Transverse colon (tissue), 4 donors: ENCODE measurements around the gene TLCD3B. TPM values are rescaled to one million over a fixed set of nuclear protein-coding genes. Genes with fewer than 3 reads are reported as not detected.

ENCODE experiments used
- DNase-seq: peaks from one replicate; pipeline ENCODE4 v3.0.0-alpha.2; 2019
- H3K27ac ChIP-seq, 4 donors: fragments of 200-600 bp; sonication (generic); 2 replicates each; pipeline ENCODE4 v1.5.1; 2016 to 2018; ENCODE audit warnings: inconsistent platforms in 4 of 4
- H3K27me3 ChIP-seq: fragments of 200-600 bp; sonication (generic); 2 replicates; pipeline ENCODE4 v1.5.1; 2017; ENCODE audit warnings: inconsistent platforms
- H3K36me3 ChIP-seq, 4 donors: fragments of 200-600 bp; sonication (generic); 2 replicates each; pipeline ENCODE4 v1.5.1; 2017 to 2019; ENCODE audit warnings: inconsistent platforms in 4 of 4
- H3K4me1 ChIP-seq, 4 donors: fragments of 200-600 bp; sonication (generic); 2 replicates each; pipeline ENCODE4 v1.5.1; 2017 to 2020; ENCODE audit warnings: inconsistent platforms in 4 of 4
- H3K4me3 ChIP-seq, 4 donors: fragments of 200-600 bp; sonication (generic); 1 replicate in 1 of 4; 2 replicates in 3 of 4; pipeline versions ENCODE4 v1.5.1 to v1.6.1; 2017 to 2019; ENCODE audit warnings: inconsistent platforms in 4 of 4
- H3K9me3 ChIP-seq, 2 donors: fragments of 200-600 bp; sonication (generic); 2 replicates each; pipeline ENCODE4 v1.5.1; 2017 to 2019; ENCODE audit warnings: inconsistent platforms in 2 of 2
- EP300 ChIP-seq: sonication (generic); formaldehyde crosslinking; IDR thresholded peaks from one replicate; pipeline ENCODE4 v1.6.1; 2017; ENCODE audit warnings: antibody characterized with exemption, low read depth
- POLR2A ChIP-seq: fragments of 450-650 bp; IDR thresholded peaks from one replicate; pipeline ENCODE4 v1.6.1; 2016; ENCODE audit warnings: antibody characterized with exemption, mild to moderate bottlenecking, moderate library complexity
- POLR2AphosphoS5 ChIP-seq, 3 donors: sonication (generic); formaldehyde crosslinking; IDR thresholded peaks; one replicate each; pipeline ENCODE4 v1.6.1; 2016; ENCODE audit warnings: antibody characterized with exemption in 3 of 3
- WGBS, 2 donors: methylation state at CpG; one replicate each; pipeline ENCODE4 v1.1.5; 2018; ENCODE audit warnings: low coverage in 1 of 2; 5-methylcytosine and 5-hydroxymethylcytosine counted together
- in situ Hi-C, 4 donors: fragments of 200-750 bp; cut with MboI; loops; one replicate each; pipeline versions ENCODE4 v1.15.0 to v1.15.1; 2017; ENCODE audit warnings: low sequenced_read_pairs in 3 of 4, low pct_ligation_motif_present in 1 of 4, low pct_unique_long_range_greater_than_20kb in 1 of 4
- intact Hi-C: fragments of 100-400 bp; cut with DNase I; formaldehyde crosslinking; loops from one replicate; pipeline ENCODE4 v1.15.1; 2023; ENCODE audit warnings: low total_unique reads
- total RNA-seq, 4 donors: library from RNA; depleted of rRNA; stranded (reverse); fragments of >200 nt; gene quantifications; one replicate each; pipeline ENCODE4 v1.1.0, GENCODE V29; 2016
- TF ChIP-seq, protein P1 (sequence below), 5 experiments: fragments of 200-600 bp in 3 of 5; fragments of 450-650 bp in 2 of 5; sonication (generic) in 3 of 5; IDR thresholded peaks; 1 replicate in 2 of 5; 2 replicates in 3 of 5; pipeline ENCODE4 v1.5.1; 2016 to 2017; ENCODE audit warnings: antibody characterized with exemption in 5 of 5, inconsistent platforms in 3 of 5, mild to moderate bottlenecking in 2 of 5, moderate library complexity in 1 of 5

Gene TLCD3B
- total RNA-seq, 4 donors from 2014 or later, result not detected

DNA sequence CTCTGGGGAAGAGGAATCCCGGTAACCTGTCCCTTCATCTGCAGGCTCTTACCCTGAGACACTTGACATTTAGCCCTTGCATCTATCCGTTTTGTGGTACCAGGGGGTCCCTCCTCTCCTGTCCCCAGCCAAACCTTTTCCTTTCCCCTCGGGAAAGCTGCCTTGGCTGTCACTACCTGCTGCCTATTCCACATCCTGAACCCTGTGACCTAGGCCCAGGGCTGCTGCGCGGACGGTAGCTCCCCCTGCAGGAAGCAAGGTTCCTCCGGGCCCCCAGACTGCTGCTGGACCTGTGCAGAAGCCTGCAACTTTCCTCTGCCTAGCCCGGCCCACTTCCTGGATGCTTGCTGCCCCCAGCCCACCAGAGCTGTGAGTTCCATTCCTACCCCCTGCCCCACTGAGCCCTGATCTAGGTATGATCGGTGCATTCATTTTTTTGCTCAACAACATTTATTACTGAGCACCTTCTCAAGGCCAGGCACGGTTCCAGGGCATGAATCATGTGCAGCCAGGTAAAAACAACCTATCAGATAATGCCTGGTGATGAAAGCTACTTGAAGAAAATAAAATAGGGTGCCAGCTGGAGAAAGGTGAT, 24.0 kb upstream of the TLCD3B start:
- Histone ChIP-seq H3K36me3 (no peaks in the 10 kb centered on the region), H3K27ac (no peak overlapping the region), H3K27me3 (no peaks in the 10 kb centered on the region), H3K9me3 (no peaks in the 10 kb centered on the region), H3K4me3 (no peak overlapping the region), H3K4me1 (peaks cover 4 to 15% (median 13%) of the 10 kb centered on the region in 4 donors)
- peak; percentile 54 for DNase-seq
- in situ Hi-C loops, result no loop called here
- intact Hi-C loops, result no loop called here
- 18 to 29% methylated on average over 4 to 10 of the region's 10 CpGs for WGBS, 2 donors
- TF ChIP-seq, protein P1, sequence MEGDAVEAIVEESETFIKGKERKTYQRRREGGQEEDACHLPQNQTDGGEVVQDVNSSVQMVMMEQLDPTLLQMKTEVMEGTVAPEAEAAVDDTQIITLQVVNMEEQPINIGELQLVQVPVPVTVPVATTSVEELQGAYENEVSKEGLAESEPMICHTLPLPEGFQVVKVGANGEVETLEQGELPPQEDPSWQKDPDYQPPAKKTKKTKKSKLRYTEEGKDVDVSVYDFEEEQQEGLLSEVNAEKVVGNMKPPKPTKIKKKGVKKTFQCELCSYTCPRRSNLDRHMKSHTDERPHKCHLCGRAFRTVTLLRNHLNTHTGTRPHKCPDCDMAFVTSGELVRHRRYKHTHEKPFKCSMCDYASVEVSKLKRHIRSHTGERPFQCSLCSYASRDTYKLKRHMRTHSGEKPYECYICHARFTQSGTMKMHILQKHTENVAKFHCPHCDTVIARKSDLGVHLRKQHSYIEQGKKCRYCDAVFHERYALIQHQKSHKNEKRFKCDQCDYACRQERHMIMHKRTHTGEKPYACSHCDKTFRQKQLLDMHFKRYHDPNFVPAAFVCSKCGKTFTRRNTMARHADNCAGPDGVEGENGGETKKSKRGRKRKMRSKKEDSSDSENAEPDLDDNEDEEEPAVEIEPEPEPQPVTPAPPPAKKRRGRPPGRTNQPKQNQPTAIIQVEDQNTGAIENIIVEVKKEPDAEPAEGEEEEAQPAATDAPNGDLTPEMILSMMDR (IDR thresholded peaks at IDR 0.05), result peak; percentile 40 to 53 (median 43)
- TF ChIP-seq POLR2AphosphoS5 (IDR thresholded peaks at IDR 0.05), result no peak

DNA sequence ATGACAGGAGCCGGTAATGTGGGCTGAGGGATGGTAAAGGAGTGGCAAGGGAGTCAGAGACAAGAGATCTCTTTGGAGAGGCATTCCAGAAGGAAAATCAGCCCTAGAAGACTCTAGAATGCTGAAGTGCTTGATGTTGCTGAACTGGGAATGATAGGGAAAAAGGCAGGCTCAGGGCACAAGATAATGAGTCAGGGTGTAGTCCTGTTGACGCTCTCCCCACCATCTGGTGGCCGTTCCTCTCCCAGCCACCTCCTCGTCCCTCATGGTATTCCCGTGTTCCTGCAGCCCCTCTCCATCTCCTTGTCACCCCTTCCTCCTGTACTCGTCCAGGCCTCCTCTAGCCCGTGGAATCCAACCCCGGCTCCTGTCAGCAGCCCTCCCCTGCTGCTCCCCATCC, 23.4 kb upstream of the TLCD3B start:
- no peak for DNase-seq
- WGBS, 2 donors, result 71 to 85% methylated on average over 6 to 8 of the region's 8 CpGs
- Histone ChIP-seq H3K4me1 (peaks cover 4 to 15% (median 13%) of the 10 kb centered on the region in 4 donors), H3K36me3 (no peaks in the 10 kb centered on the region), H3K4me3 (no peak overlapping the region), H3K27me3 (no peaks in the 10 kb centered on the region), H3K27ac (no peak overlapping the region), H3K9me3 (no peaks in the 10 kb centered on the region)
- in situ Hi-C loops (no loop called here), intact Hi-C loops (no loop called here)
- no peak for TF ChIP-seq POLR2A
- TF ChIP-seq, protein P1 (IDR thresholded peaks at IDR 0.05), result no peak
- TF ChIP-seq EP300, result no peak
- no peak for TF ChIP-seq POLR2AphosphoS5 (IDR thresholded peaks at IDR 0.05)

DNA sequence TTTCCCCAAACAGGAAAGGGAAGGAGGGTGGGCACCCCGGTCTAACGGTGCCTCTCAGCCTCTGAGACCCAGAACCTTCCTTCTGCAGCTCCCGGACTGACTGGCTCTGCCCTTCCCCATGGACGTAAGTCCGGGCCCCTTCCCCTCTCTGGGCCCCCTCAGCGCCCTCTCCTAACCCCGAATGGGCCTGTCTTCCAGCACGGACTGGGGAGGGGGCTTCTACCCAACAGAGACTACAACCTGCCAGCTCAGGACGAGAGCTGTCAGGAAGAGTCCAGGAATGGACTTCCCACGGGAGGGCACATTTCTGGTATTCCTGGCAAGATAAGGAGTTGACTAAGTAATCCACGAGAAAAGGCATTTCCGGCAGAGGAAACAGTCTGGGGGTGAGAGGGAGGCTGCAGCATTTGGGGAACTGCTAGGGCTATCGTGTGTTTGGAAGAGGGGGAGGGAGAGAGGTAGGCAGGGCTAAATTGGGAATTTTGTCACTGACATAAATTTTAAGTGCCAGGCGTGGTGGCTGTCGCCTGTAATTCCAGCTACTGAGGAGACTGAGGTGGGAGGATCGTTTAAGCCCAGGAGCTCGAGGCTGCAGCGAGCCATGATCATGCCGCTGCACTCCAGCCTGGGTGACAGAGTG, 22.4 kb upstream of the TLCD3B start:
- in situ Hi-C loops, result no loop called here
- Histone ChIP-seq H3K36me3 (no peaks in the 10 kb centered on the region), H3K4me3 (peak overlapping the region; percentile 49 to 80 (median 56)), H3K9me3 (no peaks in the 10 kb centered on the region), H3K27me3 (no peaks in the 10 kb centered on the region), H3K27ac (peak overlapping the region; percentile 42 to 66 (median 60)), H3K4me1 (peaks cover 4 to 15% (median 13%) of the 10 kb centered on the region in 4 donors)
- WGBS, 2 donors, result 5% methylated on average over 19 of the region's 19 CpGs; no CpG with 5 or more reads in 1 of the 2 donors
- TF ChIP-seq, protein P1 (IDR thresholded peaks at IDR 0.05), result no peak
- no peak for TF ChIP-seq EP300
- TF ChIP-seq POLR2A, result no peak
- no peak for TF ChIP-seq POLR2AphosphoS5 (IDR thresholded peaks at IDR 0.05)
- no peak for DNase-seq
- intact Hi-C loops, result no loop called here

DNA sequence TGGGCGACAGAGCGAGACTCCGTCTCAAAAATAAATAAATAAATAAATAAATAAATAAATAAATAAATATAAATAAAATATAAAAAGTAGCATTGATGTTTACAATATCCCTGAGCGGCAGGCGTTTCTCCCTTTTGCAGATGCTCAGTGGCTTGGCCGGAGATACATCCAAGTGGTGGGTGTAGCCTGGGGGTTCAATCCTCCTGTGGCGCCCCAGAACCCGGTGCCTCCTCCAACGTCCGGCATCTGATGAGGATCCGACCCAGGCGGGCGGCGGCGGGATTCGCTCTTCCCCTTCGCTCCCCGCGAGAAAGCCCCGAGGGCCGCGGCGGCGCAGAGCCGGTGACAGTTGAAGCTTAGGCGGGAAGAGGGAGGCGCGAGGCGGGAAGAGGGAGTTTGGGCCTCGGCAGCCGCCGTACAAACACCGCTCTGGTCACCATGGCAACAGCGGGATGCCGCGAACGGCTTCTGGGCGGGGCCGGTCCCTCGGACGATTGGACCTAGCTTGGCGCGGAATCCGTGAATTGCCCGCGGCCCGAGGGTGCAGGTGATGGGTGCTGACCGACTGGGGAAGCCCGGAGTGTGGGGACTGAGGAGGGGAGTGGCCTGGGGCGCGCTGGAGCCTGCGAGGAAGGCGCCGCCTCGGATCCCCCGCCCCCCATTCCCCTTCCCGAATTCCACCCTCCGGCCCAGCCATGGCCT, 21.8 kb upstream of the TLCD3B start:
- Histone ChIP-seq H3K9me3 (no peaks in the 10 kb centered on the region), H3K4me1 (peaks cover 4 to 15% (median 13%) of the 10 kb centered on the region in 4 donors), H3K36me3 (no peaks in the 10 kb centered on the region), H3K27me3 (no peaks in the 10 kb centered on the region), H3K27ac (peak overlapping the region; percentile 42 to 66 (median 60)), H3K4me3 (peak overlapping the region; percentile 49 to 80 (median 56))
- DNase-seq, result peak; percentile 96
- intact Hi-C loops (no loop called here), in situ Hi-C loops (no loop called here)
- 5 to 37% methylated on average over 7 to 58 of the region's 58 CpGs for WGBS, 2 donors
- TF ChIP-seq EP300 (no peak), POLR2A (no peak), POLR2AphosphoS5 (IDR thresholded peaks at IDR 0.05) (peak; percentile 55 to 62 (median 62))
